HS-27A (cell line): Measurements from ENCODE around the gene DNAJC5.
"Not testable (repeated sequence)": the region's sequence is repeated elsewhere in the genome, so short reads cannot be mapped to it uniquely, and the experiment has no call there.

Source experiments
- DNase-seq: peaks from one replicate; pipeline ENCODE4 v3.0.0-alpha.2; 2012; ENCODE audit warnings: low read depth, missing footprints

DNAJC5 gene

DNA sequence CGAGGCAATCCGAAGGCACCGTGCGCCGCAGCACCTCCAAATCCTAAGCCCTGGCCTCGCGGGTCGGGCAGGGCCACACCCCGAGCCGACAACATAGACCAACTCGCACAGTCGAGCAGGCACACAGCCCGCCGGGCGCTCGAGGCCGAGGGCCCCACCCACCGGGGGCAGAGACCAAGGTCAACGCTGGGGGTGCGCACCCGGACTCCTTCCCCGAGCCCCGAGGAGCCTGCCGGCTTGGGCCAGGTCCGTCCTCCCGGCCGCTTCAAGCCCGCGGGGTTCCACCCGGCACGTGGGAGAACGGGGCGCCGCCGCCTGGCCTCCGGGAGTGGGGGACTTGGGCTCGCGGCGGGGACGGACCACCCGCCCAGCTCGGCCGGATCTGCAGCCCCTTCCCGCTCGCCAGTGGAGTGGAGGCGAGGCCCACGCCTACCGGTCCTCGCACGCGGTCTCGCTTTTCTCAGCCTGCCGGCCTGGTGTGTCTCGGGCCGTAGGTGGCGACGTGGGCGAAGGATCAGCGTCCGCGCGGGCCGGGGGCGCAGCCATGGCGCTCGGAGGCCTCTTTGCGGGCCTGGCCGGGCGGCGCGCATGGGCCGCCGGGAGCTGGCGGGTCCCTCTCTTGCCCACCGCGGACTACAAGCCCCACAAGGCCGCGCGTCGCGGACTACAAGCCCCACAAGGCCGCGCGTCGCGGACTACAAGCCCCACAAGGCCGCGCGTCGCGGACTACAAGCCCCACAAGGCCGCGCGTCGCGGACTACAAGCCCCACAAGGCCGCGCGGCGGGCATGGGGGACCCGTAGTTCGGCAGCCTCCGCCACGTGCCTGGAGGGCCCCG, 61.1 kb downstream of the DNAJC5 start, which contains the start of gene UCKL1:
Gene UCKL1, minus strand, starts transcription at position 590 of the 837 bp plus-strand sequence. Its CDS starts 44 bp downstream, at position 546.
- peak; percentile 66 for DNase-seq

DNA sequence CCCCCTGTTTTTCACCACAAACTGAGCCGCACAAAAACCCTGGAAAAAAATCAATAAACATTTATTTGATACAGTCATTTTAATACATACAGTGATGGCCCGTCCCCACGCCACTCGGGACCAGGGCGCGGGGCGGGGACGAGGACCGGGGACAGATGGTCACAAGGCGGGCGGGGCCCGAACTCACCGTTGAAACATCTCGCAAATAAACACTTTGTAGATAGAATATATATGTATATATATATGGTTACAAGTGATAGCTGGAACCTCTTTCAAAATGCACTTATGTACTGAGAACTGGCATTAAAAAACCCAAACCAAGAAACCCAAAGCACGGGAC, 61.7 kb downstream of the DNAJC5 start:
- no peak for DNase-seq

DNA sequence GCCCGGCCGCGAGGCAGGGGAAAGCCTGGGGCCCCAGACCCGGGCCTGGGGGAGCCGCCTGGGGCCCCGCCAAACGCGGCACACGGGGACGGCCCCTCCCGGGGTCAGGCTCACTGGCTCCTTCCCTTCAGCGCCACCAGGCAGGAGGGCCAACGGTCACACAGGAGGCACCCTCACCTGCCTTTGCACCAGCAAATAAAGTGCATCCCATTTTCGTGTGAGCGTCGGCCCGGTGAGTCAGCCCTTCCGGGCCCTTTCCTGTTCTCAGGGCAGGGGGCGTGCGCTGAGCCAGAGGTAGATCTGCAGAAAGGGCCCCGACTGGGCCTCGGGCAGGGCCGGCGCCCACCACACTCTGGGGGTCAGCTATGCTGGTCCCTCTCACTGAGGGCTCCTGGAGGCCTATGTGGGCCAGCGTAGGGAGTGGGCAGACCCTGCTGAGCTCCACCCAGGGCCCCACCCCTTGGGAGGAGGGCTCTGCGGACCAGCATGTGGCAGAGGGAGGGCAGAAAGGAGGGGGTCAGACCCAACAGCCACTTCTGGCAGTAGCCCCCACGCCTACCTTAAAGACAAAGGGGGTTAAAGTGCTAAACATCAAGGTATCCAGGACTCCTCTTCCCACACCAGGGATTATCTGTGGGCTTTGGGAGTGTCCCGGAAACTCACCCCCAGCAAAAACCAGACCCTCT, 62.2 kb downstream of the DNAJC5 start:
- DNase-seq = no peak

DNA sequence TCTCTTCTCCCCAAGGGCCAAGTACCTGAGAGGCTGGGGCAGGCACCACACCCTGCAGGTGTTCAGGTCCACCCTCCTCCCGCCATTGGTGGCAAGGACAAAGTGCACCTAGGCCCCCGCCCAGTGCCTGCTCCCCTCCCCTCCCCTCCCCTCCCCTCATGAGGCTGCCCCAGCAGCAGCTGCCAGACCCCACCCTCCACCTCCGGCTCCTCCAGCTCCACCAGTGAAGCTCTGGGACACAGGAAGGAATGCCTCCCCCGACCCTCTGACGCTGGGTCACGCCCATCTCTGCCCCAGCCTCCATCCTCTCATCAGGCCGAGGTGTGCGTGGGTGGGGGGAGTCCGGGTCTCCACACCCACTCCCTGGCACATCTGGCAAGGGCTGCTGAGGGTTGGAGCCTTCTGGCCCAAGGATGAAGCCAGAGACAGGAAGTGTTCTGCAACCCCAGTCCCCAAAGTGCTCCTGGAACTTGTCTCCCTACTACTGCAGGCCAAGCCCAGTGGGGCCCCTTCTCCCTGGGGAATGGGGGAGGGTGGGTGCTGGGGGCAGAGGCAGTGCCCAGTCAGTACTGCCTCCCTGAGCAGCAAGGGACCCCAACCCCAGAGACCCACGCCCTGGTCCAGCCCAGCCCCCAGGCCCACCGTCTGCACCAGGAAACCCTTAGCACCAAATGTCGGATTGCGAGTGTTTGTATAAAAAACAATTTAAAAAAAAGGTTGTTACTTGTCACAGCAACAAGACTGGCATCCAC, 62.9 kb downstream of the DNAJC5 start:
- no peak for DNase-seq

DNA sequence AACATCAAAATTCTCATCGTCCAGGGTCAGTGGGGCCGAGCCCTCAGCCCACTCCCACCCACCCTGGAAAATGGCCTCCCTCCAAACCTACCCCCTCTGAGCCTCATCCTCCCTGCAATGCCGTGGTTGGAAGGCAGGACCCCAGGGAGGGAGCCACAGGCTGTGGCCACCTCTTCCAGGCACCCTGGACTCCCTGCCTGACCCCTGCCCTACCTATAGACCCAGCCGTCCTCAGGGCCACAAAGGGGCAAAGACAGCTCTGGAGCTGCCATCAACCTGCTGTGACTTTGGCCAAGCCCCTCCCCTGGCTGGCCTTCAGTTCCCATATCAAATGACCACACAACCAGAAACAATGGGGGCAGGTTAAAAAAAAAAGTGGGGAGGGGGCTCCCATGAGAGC, 63.5 kb downstream of the DNAJC5 start:
- DNase-seq = no peak

DNA sequence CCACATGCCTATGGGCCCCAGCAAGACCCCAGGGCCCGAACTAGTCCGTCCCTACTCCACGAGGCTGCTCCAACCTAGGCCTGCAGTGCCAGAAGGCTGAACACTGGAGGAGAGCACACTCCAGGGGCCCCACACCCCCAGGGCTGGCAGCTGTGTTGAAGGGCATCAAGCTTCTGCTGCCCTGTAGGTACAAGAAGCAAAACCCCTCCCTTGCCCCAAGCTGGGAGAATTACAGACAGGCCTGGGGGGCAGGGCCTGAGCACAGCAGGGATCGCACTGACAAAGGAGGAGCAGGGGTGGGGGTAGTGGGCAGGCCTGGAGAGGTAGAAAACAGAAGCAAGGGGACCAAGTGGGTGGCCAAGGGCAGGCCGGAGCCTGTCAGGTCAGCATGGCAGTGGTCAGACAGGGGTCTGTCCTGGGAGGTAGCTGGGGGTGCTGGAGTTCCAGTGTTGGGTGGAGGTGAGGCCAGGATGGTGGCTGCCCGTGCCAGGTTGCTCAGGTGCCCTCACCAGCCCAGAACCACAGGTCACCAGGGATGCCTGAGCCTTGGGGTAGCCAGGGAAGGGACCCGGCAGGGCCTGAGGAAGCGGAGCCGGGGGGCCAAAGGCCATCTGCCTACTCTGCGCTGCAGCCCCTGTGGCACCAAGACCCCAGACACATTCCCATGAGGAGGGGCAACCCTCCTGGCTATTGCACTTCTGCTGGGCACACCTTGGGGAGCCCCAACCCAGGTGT, 64.2 kb downstream of the DNAJC5 start:
- no peak for DNase-seq

DNA sequence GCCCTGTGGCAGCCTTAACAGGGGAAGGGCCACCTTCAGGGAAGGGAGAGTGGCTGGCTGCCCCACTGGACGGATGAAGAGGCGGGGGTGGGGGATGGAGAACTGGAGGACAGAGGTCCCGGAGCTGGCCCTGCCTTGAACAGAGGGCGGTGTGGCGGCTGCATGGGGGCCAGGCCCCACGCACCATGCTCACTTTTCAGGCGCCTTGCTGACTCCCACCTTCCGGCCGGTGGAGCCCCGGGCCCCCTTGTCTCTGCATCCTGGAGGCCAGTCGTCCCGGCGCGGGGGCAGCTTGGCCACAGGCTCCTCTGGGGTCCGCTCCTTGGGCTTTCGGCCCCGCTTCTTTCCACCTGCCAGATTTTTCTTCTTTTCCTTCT, 64.8 kb downstream of the DNAJC5 start:
- no peak for DNase-seq

DNA sequence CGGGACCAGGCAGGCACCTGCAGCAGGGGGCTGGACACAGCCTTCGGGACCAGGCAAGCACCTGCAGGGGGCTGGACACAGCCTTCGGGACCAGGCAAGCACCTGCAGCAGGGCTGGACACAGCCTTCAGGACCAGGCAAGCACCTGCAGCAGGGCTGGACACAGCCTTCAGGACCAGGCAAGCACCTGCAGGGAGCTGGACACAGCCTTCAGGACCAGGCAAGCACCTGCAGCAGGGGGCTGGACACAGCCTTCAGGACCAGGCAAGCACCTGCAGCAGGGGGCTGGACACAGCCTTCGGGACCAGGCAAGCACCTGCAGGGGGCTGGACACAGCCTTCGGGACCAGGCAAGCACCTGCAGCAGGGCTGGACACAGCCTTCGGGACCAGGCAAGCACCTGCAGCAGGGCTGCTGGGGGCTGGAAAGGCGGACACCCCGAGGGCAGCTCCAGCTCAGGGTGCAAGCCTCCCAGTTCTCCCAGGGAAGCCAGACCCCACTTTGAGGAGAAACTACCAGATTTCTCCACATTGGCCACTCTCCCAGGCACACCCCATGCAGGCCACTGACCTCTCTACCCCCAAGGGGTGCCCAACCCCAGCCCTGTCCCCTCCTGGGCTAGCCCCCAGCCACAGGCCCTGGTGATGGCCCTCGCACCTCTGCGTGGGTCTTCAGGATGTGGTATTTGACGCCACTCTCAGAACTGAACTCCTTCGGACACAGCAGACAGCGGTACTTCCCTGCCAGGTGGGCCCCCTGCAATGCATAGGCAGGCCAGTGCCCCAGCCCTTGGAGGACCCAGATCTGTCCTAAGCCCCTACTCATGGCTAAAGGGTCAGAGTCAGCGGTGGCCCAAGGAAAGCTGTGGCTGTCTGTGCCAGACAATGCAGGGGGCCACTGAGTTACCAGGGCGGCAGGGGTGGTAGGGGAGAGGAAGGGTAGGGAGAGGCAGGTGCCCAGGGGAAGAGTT, 66.0 kb downstream of the DNAJC5 start:
- not testable (repeated sequence) for DNase-seq

DNA sequence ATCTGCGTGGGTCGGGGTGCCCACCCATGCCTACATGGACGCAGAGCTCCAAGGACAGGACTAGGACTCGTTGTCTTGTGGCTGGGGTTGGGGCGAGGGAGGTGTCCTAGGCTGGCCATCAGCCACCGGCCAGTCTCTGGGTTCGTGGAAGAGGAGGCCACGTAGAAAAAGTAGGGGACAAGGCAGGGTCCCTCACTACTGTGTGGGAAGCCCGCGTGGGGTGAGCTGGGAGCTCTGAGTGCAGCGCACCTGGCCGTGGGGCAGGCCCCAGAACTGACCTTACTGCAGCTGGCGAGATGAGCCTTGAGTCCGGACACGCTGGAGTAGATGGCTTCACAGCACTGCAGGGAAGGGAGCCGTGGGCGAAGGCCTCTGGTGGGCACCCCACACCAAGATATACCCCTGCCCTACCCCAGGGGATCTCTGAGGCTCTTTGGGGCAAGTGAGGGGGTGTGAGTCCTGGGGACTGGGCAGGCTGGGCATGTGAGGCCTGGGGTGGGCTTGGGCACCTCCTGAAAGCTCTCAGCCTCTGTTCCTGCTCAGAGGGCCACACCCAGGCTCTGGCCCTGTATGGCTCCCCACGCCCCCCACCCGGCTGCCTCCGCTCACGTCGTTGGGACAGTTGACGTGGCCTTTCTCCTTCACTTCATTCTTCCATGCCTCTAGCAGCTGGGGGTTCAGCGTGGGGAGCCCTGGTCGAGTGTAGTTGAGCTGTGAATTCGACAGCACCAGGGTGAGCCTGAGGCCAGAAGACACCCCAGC, 66.9 kb downstream of the DNAJC5 start:
- no peak for DNase-seq

DNA sequence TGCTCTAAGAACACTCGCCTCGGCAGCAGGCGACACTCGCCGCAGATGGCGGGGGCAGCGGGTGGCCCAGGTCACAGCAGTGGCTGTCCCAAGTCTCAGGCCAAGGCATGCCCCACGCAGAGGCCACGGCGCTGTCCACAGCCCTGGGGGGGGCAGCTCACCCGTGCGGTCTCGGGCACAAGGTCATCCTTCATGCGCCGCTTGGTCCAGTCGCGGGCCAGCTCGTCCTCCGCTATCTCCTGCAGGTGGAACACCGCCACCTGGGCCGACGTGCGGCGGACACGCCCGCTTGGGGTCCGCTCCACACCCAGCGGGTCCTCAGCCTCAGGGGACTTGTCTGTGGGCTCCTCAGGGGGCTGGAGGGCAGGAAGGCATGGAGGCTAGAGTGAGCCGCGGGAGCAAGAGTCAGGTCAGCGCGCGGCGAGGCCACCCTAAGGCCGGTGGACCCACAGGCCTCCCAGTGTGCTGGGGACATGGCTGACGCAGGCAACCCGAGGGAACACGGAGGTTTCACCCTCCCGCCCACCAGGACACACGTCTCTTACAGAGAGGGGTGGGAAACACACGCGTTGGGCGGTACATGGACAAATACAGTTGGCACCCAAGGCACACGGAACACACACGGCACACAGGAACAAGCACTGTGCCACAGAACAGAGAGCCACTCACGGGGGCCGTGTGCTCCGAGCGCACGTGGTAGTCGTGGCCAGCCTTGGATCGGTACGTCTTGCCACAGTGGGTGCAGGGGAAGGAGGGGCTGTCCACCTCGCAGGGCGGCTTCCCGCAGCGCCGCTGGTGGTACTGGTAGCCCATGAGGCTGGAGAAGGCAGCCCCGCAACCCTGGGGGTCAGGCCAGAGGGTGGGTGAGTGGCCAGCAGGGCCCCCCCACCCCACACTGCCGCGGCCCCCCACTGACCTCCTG, 67.8 kb downstream of the DNAJC5 start:
- no peak for DNase-seq

DNA sequence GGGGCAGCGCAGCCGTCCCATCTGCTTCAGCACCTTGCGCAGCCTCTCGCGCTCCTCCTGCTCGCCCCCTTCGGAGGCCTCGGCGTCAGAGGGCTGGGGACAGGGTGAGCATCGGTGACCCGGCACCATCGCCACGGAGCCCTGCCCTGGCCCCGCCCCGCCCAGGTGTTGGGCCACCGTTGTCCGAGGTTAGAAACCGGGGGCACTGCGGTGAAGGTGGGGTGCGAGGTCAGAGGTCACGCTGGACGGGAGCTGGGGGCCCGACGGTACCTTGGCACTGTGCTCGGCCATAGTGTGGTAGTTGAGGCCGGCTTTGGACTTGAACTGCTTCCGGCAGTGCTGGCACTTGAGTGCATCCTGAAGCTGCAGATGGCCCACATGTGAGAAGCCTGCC, 68.4 kb downstream of the DNAJC5 start:
- DNase-seq = no peak

DNA sequence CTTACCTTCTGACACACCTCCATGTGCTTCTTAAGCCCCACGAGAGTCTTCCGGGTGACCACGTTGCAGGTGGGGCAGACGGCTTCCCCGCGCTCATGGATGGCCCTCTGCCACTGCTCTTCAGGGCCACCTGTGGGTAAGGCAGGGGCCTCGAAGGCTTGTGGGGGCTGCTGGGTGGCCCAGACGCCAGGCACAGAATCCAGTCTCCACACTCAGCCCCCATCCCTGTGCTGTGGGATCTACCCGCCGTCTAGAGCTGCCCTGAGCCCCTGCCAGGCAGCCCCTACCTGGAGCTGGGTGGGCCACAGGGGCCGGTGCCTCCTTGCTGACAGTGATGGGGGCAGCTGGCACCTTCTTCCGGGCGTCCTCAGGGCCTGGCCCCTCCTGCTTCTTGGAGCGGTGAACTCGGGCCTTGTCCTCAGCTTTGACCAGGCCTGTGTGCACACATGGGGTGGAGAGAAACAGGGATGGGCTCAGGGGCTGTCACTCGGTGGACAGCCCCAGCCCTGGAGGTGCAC, 68.9 kb downstream of the DNAJC5 start:
- DNase-seq = no peak

DNA sequence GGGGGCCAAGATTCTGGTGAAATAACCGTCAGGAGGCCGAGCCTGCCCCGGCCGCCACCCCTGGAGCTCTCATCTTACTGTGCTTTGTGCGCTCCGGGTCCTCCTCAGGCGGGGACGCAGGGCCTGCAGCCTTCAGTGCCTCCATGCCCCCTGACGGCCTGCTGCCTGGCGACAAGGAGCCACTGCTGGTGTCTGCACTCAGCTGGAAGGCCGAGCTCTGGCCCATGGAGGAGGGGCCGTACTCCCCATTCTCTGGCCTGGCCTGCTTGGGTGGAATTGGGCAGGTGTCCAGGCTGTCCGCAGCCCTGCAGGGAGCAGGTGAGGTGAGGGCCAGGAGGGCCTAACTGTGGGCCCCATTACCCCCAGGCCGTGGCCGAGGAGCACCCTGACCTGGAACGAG, 69.5 kb downstream of the DNAJC5 start:
- no peak for DNase-seq

DNA sequence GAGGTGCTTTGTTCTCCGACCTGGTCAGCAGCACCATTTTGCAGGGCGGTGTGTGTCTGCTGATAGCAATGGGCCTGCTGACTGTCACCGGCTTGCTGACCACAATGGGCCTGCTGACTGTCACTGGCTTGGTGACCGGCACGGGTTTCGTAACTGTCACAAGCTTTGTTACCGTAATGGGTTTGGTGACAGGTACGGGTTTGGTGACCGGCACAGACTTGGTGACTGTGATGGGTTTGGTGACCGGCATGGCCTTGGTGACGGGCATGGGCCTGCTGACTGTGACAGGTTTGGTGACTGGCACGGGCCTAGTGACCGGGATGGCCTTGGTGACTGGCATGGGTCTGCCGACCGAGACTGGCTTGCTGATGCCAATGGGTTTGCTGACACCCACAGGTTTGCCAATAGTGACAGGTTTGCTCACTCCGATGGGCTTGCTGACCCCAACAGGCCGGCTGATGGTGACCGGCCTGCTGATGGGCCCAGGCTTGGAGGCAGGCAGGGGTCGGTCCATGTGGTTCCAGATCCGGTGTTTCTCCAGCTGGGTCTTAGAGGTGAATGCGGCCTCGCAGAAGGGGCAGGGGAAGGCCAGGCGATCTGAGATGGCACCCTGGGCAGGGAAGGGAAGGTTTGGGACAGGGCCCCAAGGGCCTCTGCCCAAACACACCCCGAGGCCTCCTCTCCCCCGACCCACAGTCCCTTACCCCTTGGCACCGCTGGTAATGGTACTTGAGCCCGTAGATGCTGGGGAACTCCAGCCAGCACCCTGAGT, 71.4 kb downstream of the DNAJC5 start:
- DNase-seq = no peak

DNA sequence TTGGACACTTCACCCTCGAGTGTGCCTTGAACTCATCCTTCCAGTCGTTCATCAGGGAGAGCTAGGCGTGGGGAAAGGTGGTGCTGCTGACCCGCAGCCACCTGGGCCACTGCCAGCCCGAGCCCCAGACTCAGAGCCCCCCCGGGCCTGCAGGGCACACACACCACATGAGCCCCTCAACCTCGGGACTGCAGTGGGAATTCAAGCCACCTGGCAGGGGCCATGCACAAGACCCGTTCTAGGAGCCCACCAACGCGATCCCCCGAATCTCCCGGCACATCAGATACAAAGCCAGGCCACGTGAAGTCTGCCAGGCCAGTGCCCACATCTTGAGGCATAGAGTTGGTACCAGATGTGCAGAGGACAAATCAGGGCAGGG, 72.0 kb downstream of the DNAJC5 start:
- DNase-seq = no peak

DNA sequence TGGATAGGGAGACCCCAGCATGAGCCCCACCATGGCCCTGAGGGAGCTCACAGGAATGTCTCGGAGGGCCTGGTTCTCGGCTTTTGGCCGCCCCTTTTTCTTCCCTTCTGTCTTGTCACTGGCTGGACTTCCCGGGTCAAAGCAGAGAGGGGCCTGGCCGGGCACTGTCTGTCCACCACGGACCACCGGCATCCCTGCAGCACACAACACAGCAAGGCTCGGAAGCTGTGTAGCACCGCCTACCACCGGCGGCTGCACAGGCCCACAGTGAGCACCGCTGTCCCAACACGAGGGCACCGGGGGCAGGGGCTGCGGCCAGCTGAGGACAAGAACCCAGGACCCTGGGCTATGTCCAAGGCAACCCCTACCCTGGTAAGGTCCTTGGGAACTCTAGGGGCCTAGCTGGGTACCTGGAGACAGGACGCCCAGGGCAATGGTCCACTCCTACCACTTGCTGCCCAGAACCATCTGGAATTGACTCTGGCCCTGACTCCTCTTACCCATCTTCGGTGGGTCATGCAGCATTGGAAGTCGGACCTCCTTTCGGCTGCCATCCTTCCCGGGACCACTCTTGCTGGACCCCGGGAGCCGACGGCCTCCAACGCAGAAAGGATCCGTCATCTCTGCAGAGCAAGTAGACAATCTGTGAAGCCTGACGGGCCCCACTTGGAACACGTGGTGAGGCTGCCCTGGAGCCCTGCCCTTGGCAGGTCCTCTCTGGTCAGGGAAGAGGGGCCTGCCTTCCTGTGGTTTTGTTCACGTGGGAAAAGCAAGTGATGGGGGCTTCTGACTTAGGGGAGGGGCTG, 72.6 kb downstream of the DNAJC5 start:
- no peak for DNase-seq
